Limb (tissue), 2 donors: ENCODE results near the gene UPP2.

ENCODE experiments used
- DNase-seq, 2 donors: peaks; one replicate each; pipeline ENCODE4 v3.0.0-alpha.2; 2016; ENCODE audit errors: extremely low spot score in 2 of 2

The UPP2 gene

DNA sequence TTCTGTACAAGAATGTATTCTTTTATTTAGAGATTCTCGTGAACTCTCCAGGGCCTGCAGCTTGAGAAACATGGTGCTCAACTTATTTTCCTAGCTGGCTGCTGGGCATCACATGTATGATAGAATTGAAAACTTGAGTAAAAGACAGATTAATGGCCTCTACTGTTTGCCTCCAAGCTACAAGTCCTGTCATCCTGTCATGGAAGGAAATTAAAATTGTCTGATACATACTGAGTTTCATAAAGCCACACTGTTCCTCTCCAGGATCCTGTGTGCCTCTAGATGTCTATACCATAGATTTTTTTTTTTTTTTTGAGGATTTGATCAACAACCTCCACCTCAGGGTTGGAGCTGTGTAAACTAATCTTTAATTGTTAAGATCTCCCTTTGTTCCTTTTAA lies 38.5 kb downstream of the UPP2 start:
- DNase-seq = no peak

DNA sequence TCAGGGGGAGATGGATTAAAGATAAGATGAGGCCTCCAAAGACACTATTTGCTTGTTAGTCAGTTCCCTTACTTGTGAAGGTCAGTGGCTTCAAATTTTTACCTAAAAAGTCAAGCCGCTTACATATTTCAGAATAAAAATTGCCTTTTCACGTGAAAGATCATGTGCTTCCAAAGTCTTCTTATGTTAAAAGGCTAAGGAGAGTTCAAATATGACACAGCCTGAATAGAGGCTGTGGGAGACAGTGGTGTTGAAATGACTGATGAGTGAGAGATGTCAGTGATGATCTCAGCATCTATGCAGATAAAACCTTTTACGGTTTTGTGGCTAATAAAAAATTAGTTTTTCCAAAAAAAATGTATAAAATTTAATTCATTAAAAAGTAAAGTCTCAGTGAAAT lies 40.5 kb downstream of the UPP2 start:
- no peak for DNase-seq

DNA sequence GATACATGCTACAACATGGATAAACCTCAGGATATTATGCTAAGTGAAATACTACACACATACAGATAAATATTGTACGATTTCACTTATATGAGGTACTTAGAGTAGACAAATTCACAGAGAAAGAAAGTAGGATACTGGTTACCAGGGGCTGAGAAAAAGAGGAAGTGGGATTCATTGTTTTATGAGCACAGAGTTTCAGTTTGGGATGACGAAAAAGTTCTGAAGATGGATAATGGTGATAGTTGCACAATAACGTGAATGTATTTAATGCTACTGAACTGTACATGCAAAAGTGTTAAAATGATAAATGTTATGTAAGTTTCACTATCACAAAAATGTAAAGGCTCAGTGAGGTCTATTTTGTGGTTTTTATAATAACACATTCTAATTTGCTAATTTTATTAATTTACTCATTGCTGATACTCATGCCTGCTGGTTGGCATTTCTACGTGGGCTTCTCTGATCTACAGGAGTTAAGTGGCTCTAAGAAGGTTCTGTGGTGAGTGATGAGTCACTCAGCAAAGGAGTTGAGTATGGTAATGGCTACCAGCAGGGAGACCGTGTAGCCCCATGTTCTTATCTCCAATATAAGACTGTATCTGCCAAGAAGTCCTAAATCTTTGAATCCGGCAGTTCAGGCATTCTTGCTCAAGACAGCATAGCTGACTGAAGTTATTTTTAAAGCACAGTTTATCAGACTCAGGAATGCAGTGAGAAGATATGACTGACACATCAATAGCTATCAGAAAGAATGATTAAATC lies 41.1 kb downstream of the UPP2 start:
- no peak for DNase-seq

DNA sequence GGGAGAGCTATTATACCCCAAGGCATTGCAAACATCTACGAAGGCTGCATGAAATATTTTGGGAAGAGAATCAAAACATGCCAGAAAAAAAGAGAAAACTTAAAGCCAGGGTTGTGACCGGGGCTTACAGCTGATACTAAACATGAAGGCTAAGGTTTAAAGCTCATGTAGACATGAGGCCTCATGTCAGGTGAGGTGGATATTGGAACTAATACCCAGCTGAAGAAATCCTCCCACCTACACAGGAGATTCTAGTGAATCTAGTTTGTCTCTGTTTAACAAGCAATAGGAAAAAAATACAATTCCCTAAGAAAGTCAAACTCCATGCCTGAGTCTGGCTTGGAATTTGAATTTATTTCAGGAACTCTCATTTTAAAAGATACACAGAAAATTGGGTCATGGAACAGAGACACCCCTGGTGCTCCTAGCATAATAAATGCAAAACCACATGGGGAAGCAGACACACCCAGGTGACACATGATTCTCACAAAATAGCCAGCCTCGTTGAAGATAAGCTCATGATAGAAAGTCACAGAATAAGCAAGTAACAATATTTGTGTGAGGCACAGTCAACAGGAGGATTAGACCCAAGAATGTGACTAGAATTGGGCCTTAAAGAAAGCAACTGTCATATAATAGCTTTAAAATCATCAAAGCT lies 42.2 kb downstream of the UPP2 start:
- no peak for DNase-seq

DNA sequence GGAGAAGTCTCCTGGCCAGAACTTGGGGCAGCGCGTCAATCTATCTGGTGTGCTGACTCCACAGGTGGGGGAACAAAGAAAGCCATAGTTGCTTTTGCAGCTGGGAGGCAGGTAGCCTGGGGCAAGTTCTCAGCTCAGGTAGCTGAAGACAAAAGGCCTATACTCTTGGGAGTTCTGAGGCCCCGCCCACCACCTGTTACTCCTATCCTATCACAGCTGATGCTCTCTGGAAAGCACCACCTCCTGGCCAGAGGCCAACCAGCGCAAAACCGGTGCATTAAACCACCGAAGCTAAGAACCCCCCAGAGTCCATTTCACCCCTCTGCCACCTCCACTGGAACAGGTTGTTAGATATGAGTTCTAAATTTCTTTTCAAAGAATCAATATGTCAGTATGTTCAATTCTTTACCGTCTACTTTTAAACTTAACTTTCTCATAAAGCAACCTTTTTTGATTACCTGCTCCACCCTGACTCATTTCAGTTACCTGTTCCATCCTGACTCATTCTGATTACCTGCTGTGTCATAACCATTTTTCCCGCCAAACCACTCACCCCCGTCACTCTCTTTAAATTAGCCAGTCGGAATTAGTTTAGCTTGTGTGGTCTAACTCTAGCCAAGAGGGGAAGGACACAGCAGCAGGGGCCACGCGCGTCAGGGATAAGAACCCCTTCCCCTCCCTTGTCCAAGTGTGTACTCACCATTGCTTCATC lies 43.4 kb downstream of the UPP2 start:
- DNase-seq = no peak

DNA sequence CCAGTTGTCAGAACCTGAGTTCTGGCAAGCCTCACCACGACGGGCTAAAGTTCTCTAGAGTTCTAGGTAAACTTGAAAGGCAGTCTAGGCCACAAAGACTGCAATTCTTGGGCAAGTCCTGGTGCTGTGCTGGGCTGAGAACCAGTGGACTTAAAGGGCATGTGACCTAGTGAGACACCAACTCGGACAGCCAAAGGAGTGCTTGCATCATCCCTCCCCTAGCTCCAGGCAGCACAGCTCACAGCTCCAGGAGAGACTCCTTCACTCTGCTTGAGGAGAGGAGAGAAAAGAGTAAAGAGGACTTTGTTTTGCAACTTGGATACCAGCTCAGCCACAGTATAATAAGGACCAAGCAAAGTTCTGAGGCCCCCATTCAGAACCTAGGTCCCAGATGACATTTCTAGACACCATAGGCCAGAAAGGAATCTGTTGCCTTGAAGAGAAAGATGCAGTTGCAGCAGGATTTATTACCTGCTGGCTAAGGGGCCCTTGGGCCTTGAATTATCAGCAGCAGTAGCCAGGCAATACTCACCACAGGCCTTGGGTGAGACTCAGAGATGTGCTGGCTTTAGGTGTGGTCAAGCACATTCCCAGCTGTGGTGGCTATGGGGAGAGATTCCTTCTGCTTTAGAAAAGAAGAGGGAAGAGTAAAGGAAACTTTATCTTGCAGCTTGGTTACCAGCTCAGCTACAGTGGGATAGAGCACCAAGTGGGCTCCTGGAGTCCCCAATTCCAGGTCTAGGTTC lies 51.8 kb downstream of the UPP2 start:
- no peak for DNase-seq

DNA sequence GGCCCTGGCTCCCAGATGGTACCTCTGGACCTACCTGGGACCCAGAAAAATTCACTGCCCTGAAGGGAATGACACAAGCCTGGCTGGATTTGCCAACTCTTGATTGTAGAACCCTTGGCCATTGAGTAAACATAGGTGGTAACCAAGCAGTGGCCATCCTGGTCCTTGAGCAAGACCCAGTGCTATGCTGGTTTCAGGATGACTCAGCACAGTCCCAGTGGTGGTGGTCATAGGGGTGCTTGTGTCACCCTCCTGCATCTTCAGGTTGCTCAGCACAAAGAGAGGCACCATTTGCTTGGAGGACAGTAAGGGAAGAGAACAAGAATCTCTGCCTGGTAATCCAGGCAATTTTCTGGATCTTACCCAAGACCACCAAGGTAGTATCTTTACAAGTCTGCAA lies 52.9 kb downstream of the UPP2 start:
- no peak for DNase-seq

DNA sequence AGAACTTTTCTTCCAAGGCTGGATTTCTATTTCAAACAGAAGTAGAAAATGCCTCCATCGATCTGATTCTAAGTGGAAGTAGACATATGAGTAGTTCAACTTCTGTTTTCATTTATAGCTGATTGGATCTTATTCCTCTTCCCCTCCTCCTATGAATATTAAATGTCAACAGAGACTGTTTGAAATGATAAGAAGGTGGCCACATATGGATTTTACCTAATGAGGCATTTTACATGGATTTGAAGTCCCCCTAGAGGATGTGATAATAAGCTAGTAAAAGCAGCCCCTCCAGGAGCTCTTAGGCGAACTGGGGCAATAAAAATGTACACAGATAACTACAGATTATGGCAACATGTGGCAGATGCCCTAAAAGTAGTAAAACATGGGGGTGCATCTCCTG lies 71.0 kb downstream of the UPP2 start:
- DNase-seq = no peak

DNA sequence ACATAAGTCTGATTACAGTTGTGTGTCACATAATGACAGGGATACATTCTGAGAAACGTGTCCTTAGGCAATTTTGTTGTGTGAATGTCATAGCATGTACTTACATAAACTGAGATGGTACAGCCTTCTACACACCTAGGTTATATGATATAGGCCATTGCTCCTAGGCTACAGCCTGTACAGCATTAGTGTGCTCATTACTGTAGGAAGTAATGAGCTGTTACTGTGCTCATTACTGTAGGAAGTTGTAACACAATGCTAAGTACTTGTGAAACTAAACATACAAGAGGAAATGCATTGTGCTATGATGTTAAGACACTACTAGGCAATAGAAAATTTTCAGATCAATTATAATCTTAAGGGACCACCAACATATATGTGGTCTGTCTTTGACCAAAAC lies 72.8 kb downstream of the UPP2 start:
- DNase-seq = no peak

DNA sequence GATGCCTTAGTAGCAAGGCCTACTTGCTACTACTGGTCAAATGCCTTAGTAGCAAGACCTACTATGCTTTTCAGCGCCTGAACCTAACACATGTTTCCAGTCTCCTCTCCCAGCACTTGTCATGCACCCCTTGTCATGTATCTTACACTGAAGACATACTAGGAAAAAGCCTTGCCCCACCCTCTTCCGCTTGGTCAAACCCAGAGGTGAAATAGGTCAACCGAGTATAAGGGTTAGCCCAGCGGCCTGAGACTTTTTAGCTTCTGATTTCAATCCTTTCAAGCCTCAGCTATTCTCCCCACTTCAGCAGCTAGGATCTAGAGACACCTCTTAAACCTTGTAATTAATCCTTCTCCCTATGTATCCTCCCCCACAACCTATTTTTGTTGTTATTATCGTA lies 73.3 kb downstream of the UPP2 start:
- DNase-seq = no peak

DNA sequence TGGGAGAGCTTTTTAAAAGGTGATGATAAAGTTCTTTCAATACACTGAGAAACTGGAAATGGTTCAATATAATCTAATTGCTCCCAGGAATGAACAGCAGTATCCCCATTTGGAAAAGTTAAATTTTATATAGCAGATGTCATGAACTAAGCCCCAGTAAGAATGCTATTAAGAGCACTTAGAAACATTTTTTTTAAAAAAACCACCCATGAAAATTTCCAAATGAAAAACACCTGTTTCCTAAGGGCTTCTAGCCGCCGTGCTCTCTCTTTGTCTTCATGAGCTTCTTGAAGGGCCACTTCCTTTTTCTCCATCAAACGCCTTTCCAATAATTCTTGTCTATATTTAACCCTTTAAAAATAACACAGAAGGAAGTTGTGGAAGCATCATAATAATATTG lies 77.0 kb downstream of the UPP2 start:
- no peak for DNase-seq

DNA sequence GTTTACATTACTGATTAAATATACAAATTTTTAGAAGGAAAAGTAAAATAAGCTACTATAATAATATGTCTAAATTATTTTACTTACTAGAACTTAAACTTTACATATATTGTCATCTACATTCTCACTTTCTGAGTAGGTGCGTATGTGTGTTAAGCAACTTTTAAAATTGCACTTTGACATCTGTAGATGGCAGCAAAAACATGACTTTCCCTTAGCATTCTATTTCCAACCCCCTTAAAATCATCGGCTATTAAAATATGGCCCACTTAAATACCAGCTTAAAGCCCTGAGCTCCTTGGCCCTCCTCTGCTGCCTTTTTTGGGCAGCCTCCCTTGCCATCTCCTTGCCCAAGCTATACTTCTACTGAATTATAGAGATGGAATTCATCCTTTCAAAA lies 78.0 kb downstream of the UPP2 start:
- no peak for DNase-seq

DNA sequence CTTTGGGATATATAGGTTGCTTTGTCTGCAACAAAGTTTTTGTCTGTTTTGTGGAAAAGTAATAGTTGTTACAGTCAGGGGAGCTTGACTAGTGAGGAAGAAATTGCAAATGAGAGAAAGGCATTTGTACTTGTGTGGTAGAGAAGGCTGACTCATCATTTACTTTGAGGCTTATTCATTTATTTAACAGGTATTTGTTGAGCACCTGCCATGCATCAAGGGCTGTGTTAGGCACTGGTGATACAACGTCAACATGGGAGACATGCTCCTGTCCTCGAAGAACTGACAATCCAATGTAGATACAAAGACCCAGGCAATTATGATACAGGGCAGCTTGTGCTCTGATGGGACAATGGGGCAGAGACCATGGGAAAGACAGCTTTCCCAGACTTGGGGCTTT lies 79.5 kb downstream of the UPP2 start:
- DNase-seq = no peak

DNA sequence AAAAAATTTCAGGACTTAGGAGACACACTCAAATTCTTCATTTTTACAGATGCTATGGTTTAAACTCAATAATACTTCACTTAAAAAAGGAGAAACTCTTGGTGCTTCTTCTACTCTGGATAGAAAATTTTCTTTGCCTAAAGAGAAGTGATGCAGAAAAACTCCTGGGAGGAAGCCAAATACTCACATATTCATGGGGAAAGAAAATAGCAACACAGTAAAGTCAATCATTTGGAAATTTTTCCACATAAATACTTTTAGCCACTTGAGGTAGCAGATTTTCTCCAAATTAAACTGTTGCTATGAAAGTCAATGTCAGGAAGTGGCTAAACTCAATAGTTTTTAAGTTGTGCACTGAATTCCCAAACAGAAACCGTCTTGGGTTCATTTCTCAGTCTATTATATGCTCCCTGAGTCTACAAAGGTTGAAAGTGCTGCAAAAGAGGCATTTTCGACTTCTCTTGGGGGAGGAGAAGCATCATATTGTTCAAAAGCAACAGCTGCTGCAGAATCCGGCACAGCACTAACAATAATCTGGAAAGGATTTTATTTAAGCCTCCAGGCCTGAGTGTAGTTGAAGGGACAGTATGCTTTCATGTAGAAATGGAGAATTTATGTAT lies 81.1 kb downstream of the UPP2 start:
- no peak for DNase-seq

DNA sequence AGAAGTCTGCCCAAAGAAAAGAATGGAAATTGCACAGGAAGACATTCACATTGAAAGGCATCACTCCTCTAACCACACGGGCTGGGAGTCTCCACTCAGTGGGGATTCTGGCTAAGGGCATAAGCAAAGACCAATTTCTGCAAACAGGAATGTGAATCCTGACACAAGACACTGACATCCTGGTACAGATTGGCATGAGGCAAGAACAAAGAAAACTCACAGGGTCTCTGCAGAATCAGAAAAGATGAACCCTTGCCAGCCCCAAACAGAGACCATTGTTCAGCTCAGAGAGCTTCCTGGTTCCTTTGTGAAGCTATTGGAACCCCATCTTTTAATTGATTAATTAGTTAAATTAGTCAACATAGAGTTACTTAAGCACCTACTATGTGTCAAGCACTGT lies 82.3 kb downstream of the UPP2 start:
- DNase-seq = no peak

DNA sequence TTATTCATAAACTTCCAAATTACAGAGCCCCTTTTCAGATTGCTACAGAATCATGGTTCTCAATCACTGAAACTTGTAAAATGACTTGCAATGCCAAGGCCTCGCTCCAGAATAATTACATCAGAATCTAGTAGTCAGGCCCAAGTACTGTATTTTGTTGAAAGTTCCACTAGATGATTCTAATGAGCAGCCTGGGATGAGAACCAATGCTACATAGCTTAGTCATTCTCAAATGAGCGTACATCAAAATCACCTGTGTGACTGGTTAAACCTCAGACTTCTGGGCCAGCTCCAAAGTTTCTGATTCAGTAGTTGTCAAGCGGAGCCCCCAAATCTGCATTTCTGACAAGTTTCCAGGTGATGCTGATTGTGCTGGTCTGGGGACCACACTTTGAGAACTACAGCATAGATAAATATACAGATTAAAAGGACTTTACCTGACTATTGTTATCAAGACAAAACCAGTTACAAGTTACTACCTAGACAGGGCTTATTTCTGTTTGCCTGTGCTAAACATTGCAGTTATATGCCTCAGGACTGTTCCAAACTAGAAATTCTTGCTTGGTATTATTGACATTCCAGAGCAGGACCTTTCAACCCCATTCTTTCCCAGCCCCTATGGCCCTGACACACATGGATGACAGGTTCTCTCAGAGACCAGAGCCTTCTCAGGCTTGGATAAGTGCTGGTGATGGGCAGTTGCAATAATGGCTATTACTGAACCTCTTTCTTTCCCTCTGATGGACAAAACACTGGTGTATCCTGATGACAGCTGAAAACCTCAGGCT lies 83.1 kb downstream of the UPP2 start:
- no peak for DNase-seq
